HepG2 (cell line): ENCODE data around the gene SLN. TPM values are rescaled to one million over a fixed set of nuclear protein-coding genes. Genes with fewer than 3 reads are reported as not detected.

ENCODE experiments used
- ATAC-seq: fragments of 200-7000 bp; cut with Tn5 transposase; 3 replicates; pipeline ENCODE4 v1.9.1; 2020; ENCODE audit warnings: mild to moderate bottlenecking, moderate library complexity
- BruUV-seq: library from RNA; stranded (reverse); fragments of 400-500 nt; replicated peaks from 2 replicates; lab custom pipeline; 2021; lab: Mats Ljungman, UMichigan
- CTCF ChIA-PET: fragments of 300-600 bp; formaldehyde crosslinking; extraction: SDS; loops from one replicate; lab custom pipeline; 2021; ENCODE audit warnings: low total read pairs, inconsistent platforms, low intra/inter-chr PET ratio; lab: Yijun Ruan, JAX
- POLR2A ChIA-PET: fragments of 350-600 bp; sonication (Branson Sonifier 250); formaldehyde crosslinking; loops from one replicate; lab custom pipeline; 2020; ENCODE audit warnings: antibody characterized with exemption, inconsistent platforms; lab: Yijun Ruan, JAX
- DNase-seq: peaks from one replicate; pipeline ENCODE4 v3.0.0-alpha.2; 2015; ENCODE audit warnings: low spot score
- FAIRE-seq: peaks from 3 replicates; lab custom pipeline; 2011; peaks lifted over from hg19 to GRCh38; lab: Jason Lieb, UNC
- H2AFZ ChIP-seq: one replicate; pipeline ENCODE4 v1.6.1; 2011; ENCODE audit warnings: low read length, inconsistent platforms
- H3K27ac ChIP-seq: fragments of 300-600 bp; 3 replicates; pipeline ENCODE4 v1.8.0; 2011; ENCODE audit warnings: mixed run types, mild to moderate bottlenecking, mixed read lengths, low read length, inconsistent platforms; ENCODE audit not compliant: insufficient read depth; ENCODE audit errors: extremely low read length
- H3K27me3 ChIP-seq, 2 experiments: fragments of 200-600 bp in 1 of 2; 2 replicates in 1 of 2; 3 replicates in 1 of 2; pipeline versions ENCODE4 v1.6.0 to v1.8.0; 2011; ENCODE audit warnings: low read length in 2 of 2, mild to moderate bottlenecking in 2 of 2, moderate library complexity in 2 of 2, inconsistent platforms in 1 of 2; ENCODE audit not compliant: insufficient read depth in 2 of 2, control insufficient read depth in 1 of 2
- H3K36me3 ChIP-seq, 2 experiments: fragments of 200-600 bp in 1 of 2; replicated peaks in 1 of 2; 2 replicates in 1 of 2; 3 replicates in 1 of 2; pipeline versions ENCODE4 v1.5.1 to v1.8.0; 2011; ENCODE audit warnings: low read length in 2 of 2, inconsistent platforms in 1 of 2; ENCODE audit not compliant: insufficient read depth in 2 of 2, control insufficient read depth in 1 of 2
- H3K4me1 ChIP-seq: 2 replicates; pipeline ENCODE4 v1.5.1; 2012; ENCODE audit warnings: low read length, inconsistent platforms; ENCODE audit not compliant: insufficient read depth
- H3K4me2 ChIP-seq: 2 replicates; pipeline ENCODE4 v1.6.0; 2011; ENCODE audit warnings: low read depth, low read length, inconsistent platforms
- H3K4me3 ChIP-seq, 3 experiments: fragments of 200-600 bp in 1 of 3; sonication (generic), shearing (Covaris generic) in 1 of 3; replicated peaks in 1 of 3; 2 replicates each; pipeline ENCODE4 v1.5.1; 2011 to 2016; ENCODE audit warnings: low read length in 3 of 3, inconsistent platforms in 2 of 3, low read depth in 2 of 3, mild to moderate bottlenecking in 2 of 3, control low read depth in 1 of 3, mixed read lengths in 1 of 3; ENCODE audit not compliant: insufficient read depth in 1 of 3
- H3K79me2 ChIP-seq: one replicate; pipeline ENCODE4 v1.6.1; 2011; ENCODE audit warnings: low read length, inconsistent platforms; ENCODE audit not compliant: insufficient read depth
- H3K9ac ChIP-seq: 2 replicates; pipeline ENCODE4 v1.6.0; 2011; ENCODE audit warnings: mild to moderate bottlenecking, low read depth, low read length, inconsistent platforms; ENCODE audit not compliant: insufficient read depth
- H3K9me3 ChIP-seq: 2 replicates; pipeline ENCODE4 v1.5.1; 2012; ENCODE audit warnings: mild to moderate bottlenecking, low read length
- H4K20me1 ChIP-seq: 2 replicates; pipeline ENCODE4 v1.6.0; 2011; ENCODE audit warnings: inconsistent platforms, mild to moderate bottlenecking, low read length, moderate library complexity; ENCODE audit not compliant: insufficient read depth
- CAMTA2 ChIP-seq: sonication (generic); formaldehyde crosslinking; IDR thresholded peaks from 2 replicates; pipeline ENCODE4 v1.4.0; 2020; ENCODE audit warnings: mild to moderate bottlenecking, missing genetic modification reagents, borderline replicate concordance
- CREB3 ChIP-seq: sonication (generic); formaldehyde crosslinking; IDR thresholded peaks from 2 replicates; pipeline ENCODE4 v1.5.0; 2020; ENCODE audit warnings: missing genetic modification reagents
- GATAD1 ChIP-seq: IDR thresholded peaks from 2 replicates; pipeline ENCODE4 v1.6.1; 2016; ENCODE audit warnings: missing genetic modification reagents, missing compliant biosample characterization
- PHB2 ChIP-seq: fragments of 450-650 bp; IDR thresholded peaks from 2 replicates; pipeline ENCODE4 v1.6.1; 2018; ENCODE audit not compliant: partially characterized antibody
- PRMT3 ChIP-seq: sonication (generic); formaldehyde crosslinking; IDR thresholded peaks from 2 replicates; pipeline ENCODE4 v1.8.1; 2022; ENCODE audit warnings: low read depth, mild to moderate bottlenecking, moderate library complexity, missing genetic modification reagents, borderline replicate concordance
- RARA ChIP-seq: IDR thresholded peaks from 2 replicates; pipeline ENCODE4 v1.6.1; 2016; ENCODE audit warnings: missing genetic modification reagents, missing compliant biosample characterization
- RCOR2 ChIP-seq: IDR thresholded peaks from 2 replicates; pipeline ENCODE4 v1.6.1; 2016; ENCODE audit warnings: missing biosample characterization, missing genetic modification reagents
- SNAI1 ChIP-seq: sonication (generic); formaldehyde crosslinking; IDR thresholded peaks from 2 replicates; pipeline ENCODE4 v1.5.0; 2020; ENCODE audit warnings: mild to moderate bottlenecking, missing genetic modification reagents, borderline replicate concordance
- THAP11 ChIP-seq: IDR thresholded peaks from 2 replicates; pipeline ENCODE4 v1.6.1; 2016; ENCODE audit warnings: missing biosample characterization, missing genetic modification reagents
- ZBTB39 ChIP-seq: sonication (generic); formaldehyde crosslinking; IDR thresholded peaks from 2 replicates; pipeline ENCODE4 v1.5.0; 2020; ENCODE audit warnings: missing genetic modification reagents
- ZFP41 ChIP-seq: sonication (generic); formaldehyde crosslinking; IDR thresholded peaks from 2 replicates; pipeline ENCODE4 v1.4.0; 2020; ENCODE audit warnings: mild to moderate bottlenecking, missing genetic modification reagents, borderline replicate concordance
- ZNF30 ChIP-seq: sonication (generic); formaldehyde crosslinking; IDR thresholded peaks from 2 replicates; pipeline ENCODE4 v1.5.0; 2020; ENCODE audit warnings: mild to moderate bottlenecking, missing genetic modification reagents
- ZNF510 ChIP-seq: sonication (generic); formaldehyde crosslinking; IDR thresholded peaks from 2 replicates; pipeline ENCODE4 v1.4.0; 2020; ENCODE audit warnings: low read depth, mild to moderate bottlenecking, missing genetic modification reagents
- ZNF512B ChIP-seq: sonication (generic); formaldehyde crosslinking; IDR thresholded peaks from 2 replicates; pipeline ENCODE4 v1.5.1; 2020; ENCODE audit warnings: missing genetic modification reagents, mild to moderate bottlenecking, borderline replicate concordance
- WGBS: methylation state at CpG from one replicate; pipeline ENCODE4 v1.1.6; 2017; ENCODE audit warnings: low lambda C conversion rate; 5-methylcytosine and 5-hydroxymethylcytosine counted together
- in situ Hi-C: cut with HindIII; loops from 2 replicates; pipeline ENCODE4 v1.10.0; 2017; ENCODE audit warnings: low pct_unique_long_range_greater_than_20kb; ENCODE audit not compliant: extremely low pct_ligation_motif_present
- intact Hi-C: fragments of 100-400 bp; cut with micrococcal nuclease; formaldehyde crosslinking; loops from one replicate; pipeline ENCODE4 v1.10.0; 2022; ENCODE audit not compliant: unreplicated experiment
- polyA plus RNA-seq, 8 experiments: library from polyadenylated mRNA; depleted of rRNA in 3 of 8; stranded (reverse) in 7 of 8; unstranded in 1 of 8; fragments of >200 nt; fragmentation: Illumina TruSeq in 4 of 8; extraction: Trizol in 4 of 8; gene quantifications; 2 replicates each; pipeline versions ENCODE4 v1.2.1 to v1.2.3, GENCODE V29; 2011 to 2016; ENCODE audit warnings: low read depth in 4 of 8, missing spikeins in 1 of 8, mixed read lengths in 1 of 8; ENCODE audit not compliant: insufficient read depth in 1 of 8
- total RNA-seq, 5 experiments: library from RNA; depleted of rRNA; stranded (reverse); fragments of >200 nt; fragmentation: Illumina TruSeq; extraction: Trizol; gene quantifications; 2 replicates each; pipeline ENCODE4 v1.2.3, GENCODE V29; 2016; ENCODE audit warnings: low read depth in 1 of 5

Gene SLN
- total and polyA plus RNA-seq, 2 of the 13 experiments (the other 11 are each of a cell fraction or from before 2014, with no cell fraction given) = not detected

GRCh38 chr11:107689317-107690202, 22.3 kb downstream of the SLN start (continued):
- TF ChIP-seq GATAD1 (CRISPR knock-in tag) = no peak
- TF ChIP-seq SNAI1 (CRISPR knock-in tag) = no peak
- TF ChIP-seq ZBTB39 (CRISPR knock-in tag) = no peak
- TF ChIP-seq RARA (CRISPR knock-in tag) = no peak

- FAIRE-seq = no peak
- ATAC-seq = no peak
- in situ Hi-C loops = no loop called here
Observed at GRCh38 chr11:107688322-107688918, 23.4 kb downstream of the SLN start.

More at GRCh38 chr11:107688322-107688918, 23.4 kb downstream of the SLN start:
- Histone ChIP-seq H4K20me1 (no peaks in the 10 kb centered on the region), H3K9me3 (no peaks in the 10 kb centered on the region), H2AFZ (no peak overlapping the region)
- TF ChIP-seq RCOR2 (CRISPR knock-in tag) (no peak), ZFP41 (CRISPR knock-in tag) (no peak), THAP11 (CRISPR knock-in tag) (no peak), PHB2 (no peak), ZNF512B (CRISPR knock-in tag) (no peak), ZNF510 (CRISPR knock-in tag) (no peak), ZNF30 (CRISPR knock-in tag) (no peak), CREB3 (CRISPR knock-in tag) (no peak), CAMTA2 (CRISPR knock-in tag) (no peak), PRMT3 (CRISPR knock-in tag) (no peak)
- TF ChIP-seq, all 625 proteins: peak for 0
- Histone ChIP-seq H3K27me3 (no peaks in the 10 kb centered on the region), H3K27ac (no peak overlapping the region), H3K4me3 (no peak overlapping the region), H3K4me1 (no peaks in the 10 kb centered on the region), H3K9ac (no peak overlapping the region), H3K4me2 (no peak overlapping the region), H3K36me3 (no peaks in the 10 kb centered on the region), H3K79me2 (no peaks in the 10 kb centered on the region)
- intact Hi-C loops = no loop called here
- peak; percentile 4 for DNase-seq
- CTCF ChIA-PET = interaction anchor here (2.2 to 2.9 kb wide), 2 partner anchors 112 to 139 kb away, joined by 18 to 36 read pairs; no protein-coding TSS in a partner anchor
- no TSS peak for BruUV-seq
- POLR2A ChIA-PET = no interaction called here
- 10% methylated on average over 5 of the region's 6 CpGs for WGBS
